Ovary (tissue), 3 donors: ENCODE measurements around the gene LEF1.
"Not testable (repeated sequence)": the region's sequence is repeated elsewhere in the genome, so short reads cannot be mapped to it uniquely, and the experiment has no call there.

Source experiments
- CTCF ChIP-seq, 3 donors: fragments of 450-650 bp in 2 of 3; fragments of 200-600 bp in 1 of 3; IDR thresholded peaks; one replicate each; pipeline versions ENCODE4 v1.5.1 to v1.8.0; 2016 to 2022; ENCODE audit warnings: antibody characterized with exemption in 3 of 3, mild to moderate bottlenecking in 1 of 3
- EP300 ChIP-seq: sonication (generic); formaldehyde crosslinking; IDR thresholded peaks from one replicate; pipeline ENCODE4 v1.6.1; 2017; ENCODE audit warnings: antibody characterized with exemption
- POLR2A ChIP-seq: fragments of 450-650 bp; IDR thresholded peaks from one replicate; pipeline ENCODE4 v1.6.1; 2017; ENCODE audit warnings: antibody characterized with exemption, mild to moderate bottlenecking, moderate library complexity
- donor health status: DM: no; HTN: no; CAD: no.

GRCh38 chr4:108012382-108012781 is 156.3 kb downstream of the LEF1 start:
- TF ChIP-seq CTCF (IDR thresholded peaks at IDR 0.05); EP300; POLR2A: not testable (repeated sequence)
